Astrocyte of the cerebellum (primary cell): ENCODE data around the gene RCOR1.
A peak's percentile ranks its signal among the peaks of the same experiment; 100 is the strongest.

ENCODE experiments used
- DNase-seq: peaks from one replicate; pipeline ENCODE4 v3.0.0-alpha.2; 2011; ENCODE audit warnings: low read depth
- H3K4me3 ChIP-seq: 2 replicates; pipeline ENCODE4 v1.5.1; 2011; ENCODE audit warnings: mild to moderate bottlenecking, low read depth, low read length, moderate library complexity
- in situ Hi-C: cut with HindIII; loops from 2 replicates; pipeline ENCODE4 v1.10.0; 2017; ENCODE audit warnings: low sequenced_read_pairs
- TF ChIP-seq, protein P1 (sequence below): IDR thresholded peaks from 2 replicates; pipeline ENCODE4 v1.5.1; 2012; ENCODE audit warnings: low read length, low read depth, moderate library complexity, mild to moderate bottlenecking; ENCODE audit errors: missing control alignments

The RCOR1 gene

DNA sequence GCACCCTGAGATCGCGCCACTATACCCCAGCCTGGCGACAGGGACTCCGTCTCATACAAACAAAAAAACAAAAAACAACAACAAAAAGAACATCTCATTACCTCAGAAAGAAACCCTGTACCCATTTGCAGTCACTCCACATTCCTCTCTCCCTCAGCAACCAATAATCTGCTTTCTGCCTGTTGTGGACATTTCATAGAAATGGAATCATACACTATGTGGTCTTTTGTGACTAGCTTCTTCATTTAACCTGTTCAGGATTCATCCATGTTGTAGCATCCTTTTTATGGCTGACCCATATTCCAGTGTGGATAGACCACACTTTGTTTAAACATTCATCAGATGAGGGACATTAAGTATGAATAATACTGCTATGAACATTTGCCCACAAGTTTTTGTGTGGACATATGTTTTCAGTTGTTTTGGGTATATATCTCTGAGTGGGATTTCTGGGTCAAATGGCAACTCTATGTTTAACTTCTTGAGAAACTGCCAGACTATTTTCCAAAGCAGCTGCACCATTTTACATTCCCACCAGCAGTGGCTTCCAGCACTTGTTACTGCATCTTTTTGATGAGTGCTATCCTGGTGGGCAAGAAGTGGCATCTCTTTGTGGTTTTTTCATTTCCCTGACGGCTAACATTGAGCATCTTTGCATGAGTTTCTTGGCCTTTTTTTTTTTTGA, 5.9 kb upstream of the RCOR1 start:
- H3K4me3 ChIP-seq: no peak overlapping the region
- in situ Hi-C loops: no loop called here
- TF ChIP-seq, protein P1, sequence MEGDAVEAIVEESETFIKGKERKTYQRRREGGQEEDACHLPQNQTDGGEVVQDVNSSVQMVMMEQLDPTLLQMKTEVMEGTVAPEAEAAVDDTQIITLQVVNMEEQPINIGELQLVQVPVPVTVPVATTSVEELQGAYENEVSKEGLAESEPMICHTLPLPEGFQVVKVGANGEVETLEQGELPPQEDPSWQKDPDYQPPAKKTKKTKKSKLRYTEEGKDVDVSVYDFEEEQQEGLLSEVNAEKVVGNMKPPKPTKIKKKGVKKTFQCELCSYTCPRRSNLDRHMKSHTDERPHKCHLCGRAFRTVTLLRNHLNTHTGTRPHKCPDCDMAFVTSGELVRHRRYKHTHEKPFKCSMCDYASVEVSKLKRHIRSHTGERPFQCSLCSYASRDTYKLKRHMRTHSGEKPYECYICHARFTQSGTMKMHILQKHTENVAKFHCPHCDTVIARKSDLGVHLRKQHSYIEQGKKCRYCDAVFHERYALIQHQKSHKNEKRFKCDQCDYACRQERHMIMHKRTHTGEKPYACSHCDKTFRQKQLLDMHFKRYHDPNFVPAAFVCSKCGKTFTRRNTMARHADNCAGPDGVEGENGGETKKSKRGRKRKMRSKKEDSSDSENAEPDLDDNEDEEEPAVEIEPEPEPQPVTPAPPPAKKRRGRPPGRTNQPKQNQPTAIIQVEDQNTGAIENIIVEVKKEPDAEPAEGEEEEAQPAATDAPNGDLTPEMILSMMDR: no peak
- no peak for DNase-seq

DNA sequence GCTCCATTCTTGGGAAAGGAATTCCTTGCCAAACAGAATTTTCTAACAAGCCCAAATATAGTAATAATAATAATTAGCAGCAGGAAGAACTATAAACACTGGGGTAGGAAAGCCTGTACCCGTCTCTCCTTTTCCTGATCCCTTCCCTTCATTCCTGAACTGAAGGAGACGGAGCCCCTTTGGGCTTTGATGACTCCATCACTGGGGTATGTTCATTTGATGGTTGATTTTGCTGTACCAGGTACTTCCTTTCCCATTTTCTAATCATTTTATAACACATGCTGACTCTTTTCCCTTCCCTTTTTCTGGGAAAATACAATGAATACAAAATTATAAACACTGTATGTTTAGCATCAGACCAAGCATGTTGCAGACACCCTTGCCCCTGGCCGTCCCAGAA, 3.6 kb upstream of the RCOR1 start:
- no peak for DNase-seq
- in situ Hi-C loops: no loop called here
- TF ChIP-seq, protein P1: no peak

DNA sequence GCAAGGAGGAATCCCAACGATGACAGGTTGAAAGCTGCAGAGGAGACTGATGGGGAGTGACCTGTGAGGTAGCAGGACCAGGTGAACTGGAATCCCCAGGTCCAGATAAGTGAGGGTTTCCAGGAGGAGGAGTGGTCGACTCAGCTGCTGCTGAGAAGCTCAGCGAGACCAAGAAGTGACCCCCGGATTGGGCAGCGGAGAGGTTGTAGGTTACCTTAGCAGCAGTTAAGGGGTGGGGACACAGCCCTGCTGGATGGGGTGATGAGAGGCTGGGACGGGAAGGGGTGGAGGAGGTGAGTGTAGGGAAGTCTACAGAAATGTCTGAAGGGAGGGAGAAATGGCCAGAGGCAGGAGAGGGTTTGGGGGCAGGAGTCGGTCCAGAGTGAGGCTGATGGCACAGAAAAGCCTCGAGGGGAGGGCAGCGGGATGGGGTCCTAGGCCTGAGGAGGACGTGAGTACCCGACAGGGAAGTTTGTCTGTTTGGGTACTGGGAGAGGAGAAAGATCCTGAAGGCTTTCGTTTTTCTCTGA, 2.6 kb upstream of the RCOR1 start:
- H3K4me3 ChIP-seq: no peak overlapping the region
- TF ChIP-seq, protein P1: no peak
- DNase-seq: no peak
- in situ Hi-C loops: no loop called here

More for the DNA sequence above, 3.6 kb upstream of the RCOR1 start:
- H3K4me3 ChIP-seq: no peak overlapping the region

DNA sequence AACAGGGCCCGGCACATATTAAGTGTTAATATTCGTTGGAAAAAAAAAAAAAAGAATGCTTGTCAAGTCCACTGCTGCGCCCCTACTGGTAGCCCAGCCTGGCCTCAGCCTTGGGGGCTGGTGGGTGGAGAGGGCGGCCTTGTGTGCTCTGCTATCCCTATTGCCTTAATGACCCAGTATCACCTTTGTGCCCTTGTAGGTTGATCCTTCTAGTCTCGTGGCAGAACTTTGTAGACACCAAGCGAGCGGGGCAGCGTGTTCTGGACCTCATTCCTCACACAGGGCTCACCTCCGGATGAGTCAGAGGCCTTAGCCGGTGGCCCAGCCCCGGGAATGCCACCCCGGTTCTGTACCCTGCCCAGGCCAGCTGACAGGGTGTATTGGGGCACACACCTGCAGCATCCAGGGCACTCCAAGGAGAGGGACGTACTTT, 1.8 kb upstream of the RCOR1 start:
- in situ Hi-C loops: no loop called here
- TF ChIP-seq, protein P1: peak; percentile 58
- H3K4me3 ChIP-seq: peak overlapping the region; percentile 91
- no peak for DNase-seq

DNA sequence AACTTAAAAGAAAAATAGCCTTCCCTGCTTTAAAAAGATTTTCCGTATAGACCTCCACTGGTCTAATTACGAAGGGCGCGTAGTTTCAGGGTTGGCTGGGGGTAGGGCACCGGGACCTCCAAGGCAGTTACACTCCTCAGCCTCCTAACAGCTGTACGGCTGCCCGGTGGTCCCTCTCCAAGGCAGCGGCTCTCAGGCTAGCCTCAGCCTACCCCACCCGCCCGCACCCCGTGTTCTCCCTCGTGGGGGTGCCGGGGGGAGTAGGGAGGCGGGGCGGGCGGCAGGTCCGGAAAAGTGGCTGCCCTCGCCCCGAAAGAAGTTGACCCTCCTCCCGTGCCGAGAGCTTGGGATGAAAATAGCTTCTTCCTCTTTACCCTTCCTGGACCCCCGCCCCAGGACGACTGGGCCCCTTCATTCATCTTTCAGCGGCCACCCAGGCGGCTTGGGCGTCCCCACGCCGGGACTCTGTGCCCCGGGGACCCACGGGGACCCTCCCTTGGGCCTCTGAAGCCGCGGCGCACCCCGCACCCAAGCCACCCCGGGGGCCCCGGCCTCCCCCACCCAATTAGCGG, 991 bp upstream of the RCOR1 start:
- TF ChIP-seq, protein P1: no peak
- H3K4me3 ChIP-seq: peak overlapping the region; percentile 91
- no peak for DNase-seq
- in situ Hi-C loops: no loop called here

DNA sequence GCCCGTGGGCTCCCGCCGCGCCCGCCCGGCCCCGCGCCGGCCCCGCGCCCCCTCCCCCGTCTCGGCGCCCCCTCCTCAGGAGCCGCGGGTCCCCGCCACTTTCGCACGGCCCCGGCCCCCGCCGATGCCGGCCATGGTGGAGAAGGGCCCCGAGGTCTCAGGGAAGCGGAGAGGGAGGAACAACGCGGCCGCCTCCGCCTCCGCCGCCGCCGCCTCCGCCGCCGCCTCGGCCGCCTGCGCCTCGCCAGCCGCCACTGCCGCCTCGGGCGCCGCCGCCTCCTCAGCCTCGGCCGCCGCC, 263 bp downstream of the RCOR1 start:
- TF ChIP-seq, protein P1: no peak
- no peak for DNase-seq
- H3K4me3 ChIP-seq: peak overlapping the region; percentile 91
- in situ Hi-C loops: no loop called here
